ENCODE data around the gene EPM2A.

GRCh38 chr6:145736661-145737144 lies 1.4 kb upstream of the EPM2A start:
- TF ChIP-seq, protein P1, sequence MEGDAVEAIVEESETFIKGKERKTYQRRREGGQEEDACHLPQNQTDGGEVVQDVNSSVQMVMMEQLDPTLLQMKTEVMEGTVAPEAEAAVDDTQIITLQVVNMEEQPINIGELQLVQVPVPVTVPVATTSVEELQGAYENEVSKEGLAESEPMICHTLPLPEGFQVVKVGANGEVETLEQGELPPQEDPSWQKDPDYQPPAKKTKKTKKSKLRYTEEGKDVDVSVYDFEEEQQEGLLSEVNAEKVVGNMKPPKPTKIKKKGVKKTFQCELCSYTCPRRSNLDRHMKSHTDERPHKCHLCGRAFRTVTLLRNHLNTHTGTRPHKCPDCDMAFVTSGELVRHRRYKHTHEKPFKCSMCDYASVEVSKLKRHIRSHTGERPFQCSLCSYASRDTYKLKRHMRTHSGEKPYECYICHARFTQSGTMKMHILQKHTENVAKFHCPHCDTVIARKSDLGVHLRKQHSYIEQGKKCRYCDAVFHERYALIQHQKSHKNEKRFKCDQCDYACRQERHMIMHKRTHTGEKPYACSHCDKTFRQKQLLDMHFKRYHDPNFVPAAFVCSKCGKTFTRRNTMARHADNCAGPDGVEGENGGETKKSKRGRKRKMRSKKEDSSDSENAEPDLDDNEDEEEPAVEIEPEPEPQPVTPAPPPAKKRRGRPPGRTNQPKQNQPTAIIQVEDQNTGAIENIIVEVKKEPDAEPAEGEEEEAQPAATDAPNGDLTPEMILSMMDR (conservative IDR thresholded peaks at IDR 0.05): no peak
- TF ChIP-seq ZFX (IDR thresholded peaks at IDR 0.05): no peak

All from C4-2B (cell line).